ENCODE measurements around the gene MAN1B1.

The MAN1B1 gene

DNA sequence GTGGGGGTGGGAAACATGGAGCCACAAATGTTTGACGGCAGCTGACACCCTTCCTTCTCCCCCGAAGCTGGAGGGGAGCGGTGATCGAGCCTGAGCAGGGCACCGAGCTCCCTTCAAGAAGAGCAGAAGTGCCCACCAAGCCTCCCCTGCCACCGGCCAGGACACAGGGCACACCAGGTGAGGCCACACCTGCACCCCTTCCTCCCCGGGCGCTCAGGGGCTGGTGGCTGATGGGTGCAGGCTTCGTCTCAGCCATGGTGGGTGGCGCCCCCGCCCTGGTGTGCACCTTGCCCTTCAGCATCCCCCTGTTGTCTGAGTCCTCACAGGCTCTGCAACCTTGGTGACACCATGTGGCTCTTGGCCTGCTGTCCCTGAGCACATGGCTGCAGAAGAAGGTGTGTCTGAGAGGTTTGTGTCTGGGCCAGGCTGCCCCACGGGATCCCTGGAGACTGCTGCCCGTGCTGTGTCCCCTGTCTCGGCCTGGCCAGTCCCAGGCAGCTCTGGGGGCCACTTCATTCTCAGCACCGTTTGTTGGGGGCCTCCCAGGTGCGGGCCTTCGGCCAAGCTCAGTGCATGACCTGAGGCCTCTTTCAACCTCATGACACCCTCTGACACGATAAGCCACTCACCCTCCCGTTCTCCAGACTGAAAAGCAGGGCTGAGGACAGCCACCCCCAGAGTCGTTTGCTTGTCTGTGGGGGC is 11.1 kb downstream of the MAN1B1 start:
- TF ChIP-seq, protein P1, sequence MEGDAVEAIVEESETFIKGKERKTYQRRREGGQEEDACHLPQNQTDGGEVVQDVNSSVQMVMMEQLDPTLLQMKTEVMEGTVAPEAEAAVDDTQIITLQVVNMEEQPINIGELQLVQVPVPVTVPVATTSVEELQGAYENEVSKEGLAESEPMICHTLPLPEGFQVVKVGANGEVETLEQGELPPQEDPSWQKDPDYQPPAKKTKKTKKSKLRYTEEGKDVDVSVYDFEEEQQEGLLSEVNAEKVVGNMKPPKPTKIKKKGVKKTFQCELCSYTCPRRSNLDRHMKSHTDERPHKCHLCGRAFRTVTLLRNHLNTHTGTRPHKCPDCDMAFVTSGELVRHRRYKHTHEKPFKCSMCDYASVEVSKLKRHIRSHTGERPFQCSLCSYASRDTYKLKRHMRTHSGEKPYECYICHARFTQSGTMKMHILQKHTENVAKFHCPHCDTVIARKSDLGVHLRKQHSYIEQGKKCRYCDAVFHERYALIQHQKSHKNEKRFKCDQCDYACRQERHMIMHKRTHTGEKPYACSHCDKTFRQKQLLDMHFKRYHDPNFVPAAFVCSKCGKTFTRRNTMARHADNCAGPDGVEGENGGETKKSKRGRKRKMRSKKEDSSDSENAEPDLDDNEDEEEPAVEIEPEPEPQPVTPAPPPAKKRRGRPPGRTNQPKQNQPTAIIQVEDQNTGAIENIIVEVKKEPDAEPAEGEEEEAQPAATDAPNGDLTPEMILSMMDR (IDR thresholded peaks at IDR 0.05; ENCODE audit: low read depth, low read length): no peak
- DNase-seq (ENCODE audit: extremely low read depth, low read depth): no peak

DNA sequence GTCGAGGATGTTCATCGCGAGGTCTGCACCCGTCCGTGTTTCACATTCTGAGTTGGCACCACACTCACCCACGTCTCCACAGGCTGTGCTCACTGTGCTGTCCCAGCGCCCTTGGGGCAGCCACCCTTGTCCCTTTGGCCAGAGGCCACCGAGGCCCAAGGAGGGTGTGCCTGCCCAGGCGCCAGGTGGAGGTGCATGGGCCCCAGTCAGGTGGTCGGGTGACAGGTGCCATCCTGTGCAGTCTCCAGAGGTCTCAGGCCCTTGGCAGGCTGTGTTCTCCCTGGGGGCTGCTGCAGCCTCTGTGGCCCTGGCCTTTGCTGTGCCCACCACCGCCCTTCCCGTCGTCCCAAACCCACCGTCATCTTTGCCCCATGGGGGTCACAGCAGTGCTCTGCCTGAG is 12.4 kb downstream of the MAN1B1 start:
- no peak for DNase-seq (ENCODE audit: extremely low read depth, low read depth)
- TF ChIP-seq, protein P1 (IDR thresholded peaks at IDR 0.05; ENCODE audit: low read depth, low read length): no peak

GRCh38 chr9:137103206-137103999 is 16.6 kb downstream of the MAN1B1 start:
- DNase-seq (ENCODE audit: extremely low read depth, low read depth): no peak
- TF ChIP-seq, protein P1 (IDR thresholded peaks at IDR 0.05; ENCODE audit: low read depth, low read length): no peak

DNA sequence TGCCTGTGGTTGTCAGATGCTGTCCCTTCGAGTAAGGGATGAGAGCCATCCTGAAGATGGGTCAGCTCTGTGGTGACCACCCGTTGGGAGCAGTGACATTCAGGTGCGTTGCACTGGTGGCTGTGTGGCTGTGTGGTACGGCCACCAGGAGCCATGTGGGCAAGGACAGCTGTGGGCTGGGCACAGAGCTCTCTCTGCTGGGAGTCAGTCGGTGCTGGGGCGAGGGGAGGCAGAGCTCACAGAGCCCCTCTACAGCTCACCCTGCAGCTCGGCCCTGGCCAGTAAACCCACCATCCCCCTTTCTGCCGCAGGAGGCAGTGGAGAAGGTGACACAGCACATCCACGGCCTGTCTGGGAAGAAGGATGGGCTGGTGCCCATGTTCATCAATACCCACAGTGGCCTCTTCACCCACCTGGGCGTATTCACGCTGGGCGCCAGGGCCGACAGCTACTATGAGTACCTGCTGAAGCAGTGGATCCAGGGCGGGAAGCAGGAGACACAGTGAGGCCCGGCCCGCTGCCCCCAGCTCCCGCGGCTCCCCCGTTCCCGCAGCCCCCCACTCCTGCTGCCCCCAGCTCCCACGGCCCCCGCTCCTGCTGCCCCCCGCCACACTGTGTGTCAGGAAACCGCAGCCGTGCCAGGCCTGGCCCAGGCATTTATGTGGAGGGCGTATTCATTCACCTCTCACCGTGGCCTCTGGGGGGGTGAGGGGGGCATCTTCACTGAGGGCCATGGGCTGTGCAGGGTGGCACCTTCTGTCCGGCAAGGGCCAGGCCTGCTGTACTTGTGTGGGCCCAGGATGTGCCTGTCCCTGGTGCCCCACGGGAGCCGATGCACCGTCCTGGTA is 19.3 kb downstream of the MAN1B1 start:
- TF ChIP-seq, protein P1 (IDR thresholded peaks at IDR 0.05; ENCODE audit: low read depth, low read length): no peak
- no peak for DNase-seq (ENCODE audit: extremely low read depth, low read depth)

- TF ChIP-seq, protein P1 (IDR thresholded peaks at IDR 0.05; ENCODE audit: low read depth, low read length): no peak
- no peak for DNase-seq (ENCODE audit: extremely low read depth, low read depth)
Observed at GRCh38 chr9:137106662-137107250, 20.0 kb downstream of the MAN1B1 start.

- DNase-seq (ENCODE audit: extremely low read depth, low read depth): no peak
- TF ChIP-seq, protein P1 (IDR thresholded peaks at IDR 0.05; ENCODE audit: low read depth, low read length): no peak
Observed at GRCh38 chr9:137107312-137107921, 20.6 kb downstream of the MAN1B1 start.
